Adrenal gland (tissue), 12 donors: ENCODE data around the gene ATP5PD. TPM values are rescaled to one million over a fixed set of nuclear protein-coding genes. Genes with fewer than 3 reads are reported as not detected.

ENCODE experiments used
- DNase-seq, 7 donors: peaks; one replicate each; pipeline ENCODE4 v3.0.0-alpha.2; 2019 to 2020
- H3K27ac ChIP-seq, 5 donors: fragments of 200-600 bp; sonication (generic) in 4 of 5; 1 replicate in 3 of 5; 2 replicates in 2 of 5; pipeline versions ENCODE4 v1.5.1 to v1.8.0; 2016 to 2020; ENCODE audit warnings: mild to moderate bottlenecking in 1 of 5
- H3K27me3 ChIP-seq: fragments of 200-600 bp; 2 replicates; pipeline ENCODE4 v1.8.0; 2021
- H3K36me3 ChIP-seq, 2 donors: fragments of 200-600 bp; replicated peaks in 1 of 2; 1 replicate in 1 of 2; 2 replicates in 1 of 2; pipeline versions ENCODE4 v1.5.1 to v1.8.0; 2018 to 2022
- H3K4me1 ChIP-seq, 2 donors: fragments of 200-600 bp; replicated peaks in 1 of 2; 1 replicate in 1 of 2; 2 replicates in 1 of 2; pipeline versions ENCODE4 v1.5.1 to v1.8.0; 2018 to 2021
- H3K4me3 ChIP-seq, 4 donors: fragments of 200-600 bp; sonication (generic) in 3 of 4; one replicate each; pipeline ENCODE4 v1.5.1; 2016 to 2018
- H3K9me3 ChIP-seq, 3 donors: fragments of 200-600 bp; sonication (generic) in 1 of 3; replicated peaks in 1 of 3; 1 replicate in 2 of 3; 2 replicates in 1 of 3; pipeline versions ENCODE4 v1.5.1 to v1.8.0; 2016 to 2021
- CTCF ChIP-seq, 6 experiments: fragments of 450-650 bp in 4 of 6; fragments of 200-600 bp in 2 of 6; sonication (generic) in 1 of 6; IDR thresholded peaks; 1 replicate in 5 of 6; 2 replicates in 1 of 6; pipeline versions ENCODE4 v1.5.1 to v1.8.0; 2016 to 2021; ENCODE audit warnings: antibody characterized with exemption in 6 of 6, mild to moderate bottlenecking in 2 of 6, moderate library complexity in 1 of 6
- POLR2A ChIP-seq, 2 donors: fragments of 450-650 bp; IDR thresholded peaks; one replicate each; pipeline ENCODE4 v1.6.1; 2017; ENCODE audit warnings: antibody characterized with exemption in 2 of 2, mild to moderate bottlenecking in 2 of 2, moderate library complexity in 1 of 2
- WGBS, 4 donors: extraction: QIAGEN DNeasy Blood & Tissue Kit in 2 of 4; methylation state at CpG; one replicate each; pipeline versions ENCODE4 v1.1.5 to v1.1.7; 2013 to 2017; 5-methylcytosine and 5-hydroxymethylcytosine counted together
- intact Hi-C, 2 donors: fragments of 100-400 bp; cut with DNase I; formaldehyde crosslinking; loops; one replicate each; pipeline versions ENCODE4 v1.14.1 to v1.15.0; 2022 to 2023
- polyA plus RNA-seq, 3 donors: library from polyadenylated mRNA; stranded (reverse); fragments of 200-250 nt in 2 of 3; fragments of 350-450 nt in 1 of 3; fragmentation: Illumina TruSeq in 1 of 3; extraction: RNeasy Lipid Tissue Mini Kit (QIAGEN cat#74804) in 1 of 3; gene quantifications; one replicate each; pipeline ENCODE4 v1.2.3, GENCODE V29; 2013 to 2014
- small RNA-seq, 2 donors: library from RNA; depleted of rRNA; stranded (forward); fragments of <200 nt; gene quantifications; one replicate each; pipeline ENCODE3, GENCODE V24; 2016
- total RNA-seq, 9 donors: library from RNA; depleted of rRNA in 4 of 9; stranded (reverse); fragments of >200 nt in 4 of 9; fragments of 120-200 nt in 1 of 9; fragmentation: NEBNext Ultra II Directional in 1 of 9; extraction: Animal tissue kit (Norgen Biotek cat#: 25700) in 1 of 9; gene quantifications; one replicate each; pipeline versions ENCODE4 v1.1.0 to v1.2.4, GENCODE V29; 2013 to 2023
- donor health status: healthy with polysubstance abuse.
- donor health status: Bipolar disorder and iron deficiency.
- donor health status: DM: yes; HTN: yes; CAD: no.
- donor health status: DM: no; HTN: no; CAD: no.
- donor health status: DM: no; HTN: no; CAD: no.
- donor health status: DM: yes; HTN: yes; CAD: no.

The ATP5PD gene
- total and polyA plus RNA-seq, 12 donors: 215 to 826 (median 308) TPM

GRCh38 chr17:74990581-74991105 lies 56.1 kb downstream of the ATP5PD start:
- H3K9me3 ChIP-seq: no peaks in the 10 kb centered on the region
- peaks cover 27 to 29% of the 10 kb centered on the region in 2 donors for H3K4me1 ChIP-seq
- H3K27me3 ChIP-seq: no peaks in the 10 kb centered on the region
- WGBS, 4 donors: 85 to 98% (median 94%) methylated on average over 6 to 10 of the region's 10 CpGs
- intact Hi-C loops: no loop called here
- no peaks in the 10 kb centered on the region for H3K36me3 ChIP-seq
- DNase-seq: no peak
- TF ChIP-seq CTCF (IDR thresholded peaks at IDR 0.05): no peak
- no peak for TF ChIP-seq POLR2A (IDR thresholded peaks at IDR 0.05)
- H3K27ac ChIP-seq: no peak overlapping the region
- H3K4me3 ChIP-seq: no peak overlapping the region

Small RNA genes lying within 50 kb of the gene (small RNA-seq; reads per million reads assigned to genes)
- gene AC111186.1 (0 reads per million in 2 donors), gene RF00019 (0 reads per million in 2 donors), gene RN7SL573P (0 reads per million in 2 donors), gene RNU6-362P (0 reads per million in 2 donors)

Other genes with a start within 250 kb of the ATP5PD start
- 10 to 100 TPM in 1 of 9 donors, 1 to 10 TPM in 7, under 1 TPM in 1; 0.42 to 16.4 (median 3.2) TPM for gene GRIN2C, start 187.1 kb downstream of the ATP5PD start, total RNA-seq
- gene GRIN2C, start 187.1 kb downstream of the ATP5PD start, polyA plus RNA-seq: 1 to 10 TPM in 2 of 3 donors, under 1 TPM in 1; 0.70 to 6.1 (median 3.2) TPM
- gene FDXR, start 174.0 kb downstream of the ATP5PD start, total RNA-seq: 100 to 1,000 TPM; 314 to 835 (median 511) TPM
- gene FDXR, start 174.0 kb downstream of the ATP5PD start, polyA plus RNA-seq: 100 to 1,000 TPM; 159 to 405 (median 254) TPM
- gene FADS6, start 153.3 kb downstream of the ATP5PD start, total RNA-seq: 10 to 100 TPM in 5 of 9 donors, 1 to 10 TPM in 4; 1.7 to 15.3 (median 10.4) TPM
- 1 to 10 TPM in 2 of 3 donors, under 1 TPM in 1; 0.92 to 5.1 (median 2.9) TPM for gene FADS6, start 153.3 kb downstream of the ATP5PD start, polyA plus RNA-seq
- gene USH1G, start 123.7 kb downstream of the ATP5PD start, total RNA-seq: 1 to 10 TPM in 7 of 9 donors, under 1 TPM in 2; 0.42 to 5.0 (median 1.3) TPM
- under 1 TPM; 0.40 to 0.72 (median 0.40) TPM for gene USH1G, start 123.7 kb downstream of the ATP5PD start, polyA plus RNA-seq
- gene OTOP2, start 122.7 kb downstream of the ATP5PD start, total RNA-seq: under 1 TPM in 1 of 9 donors, not detected in 8; 0.11 TPM
- under 1 TPM in 1 of 3 donors, not detected in 2; 0.03 TPM for gene OTOP2, start 122.7 kb downstream of the ATP5PD start, polyA plus RNA-seq
- gene OTOP3, start 111.1 kb downstream of the ATP5PD start, total RNA-seq: not detected
- gene OTOP3, start 111.1 kb downstream of the ATP5PD start, polyA plus RNA-seq: not detected
- 10 to 100 TPM in 3 of 9 donors, 1 to 10 TPM in 6; 2.8 to 15.1 (median 6.6) TPM for gene HID1, start 74.2 kb downstream of the ATP5PD start, total RNA-seq
- gene HID1, start 74.2 kb downstream of the ATP5PD start, polyA plus RNA-seq: 10 to 100 TPM in 2 of 3 donors, 1 to 10 TPM in 1; 5.4 to 42.6 (median 19.2) TPM
- 10 to 100 TPM in 6 of 9 donors, 1 to 10 TPM in 3; 1.2 to 17.9 (median 11.5) TPM for gene CDR2L, start 59.3 kb downstream of the ATP5PD start, total RNA-seq
- 1 to 10 TPM; 3.7 to 5.6 (median 4.1) TPM for gene CDR2L, start 59.3 kb downstream of the ATP5PD start, polyA plus RNA-seq
- gene MRPL58, start 34.3 kb downstream of the ATP5PD start, total RNA-seq: 100 to 1,000 TPM in 1 of 9 donors, 10 to 100 TPM in 8; 38.7 to 120 (median 60.3) TPM
- 10 to 100 TPM; 46.7 to 88.8 (median 57.6) TPM for gene MRPL58, start 34.3 kb downstream of the ATP5PD start, polyA plus RNA-seq
- 10 to 100 TPM; 38.2 to 49.2 (median 41.0) TPM for gene KCTD2, start 256 bp upstream of the ATP5PD start, total RNA-seq
- 10 to 100 TPM; 20.6 to 52.4 (median 24.3) TPM for gene KCTD2, start 256 bp upstream of the ATP5PD start, polyA plus RNA-seq
- 1 to 10 TPM in 8 of 9 donors, under 1 TPM in 1; 0.91 to 3.0 (median 1.7) TPM for gene SLC16A5, start 41.0 kb upstream of the ATP5PD start, total RNA-seq
- gene SLC16A5, start 41.0 kb upstream of the ATP5PD start, polyA plus RNA-seq: 1 to 10 TPM in 2 of 3 donors, under 1 TPM in 1; 0.77 to 3.9 (median 2.1) TPM
- 10 to 100 TPM in 1 of 9 donors, 1 to 10 TPM in 8; 3.7 to 13.8 (median 8.8) TPM for gene ARMC7, start 63.0 kb upstream of the ATP5PD start, total RNA-seq
- 1 to 10 TPM; 5.5 to 7.1 (median 5.8) TPM for gene ARMC7, start 63.0 kb upstream of the ATP5PD start, polyA plus RNA-seq
- gene NT5C, start 84.8 kb upstream of the ATP5PD start, total RNA-seq: 100 to 1,000 TPM in 1 of 9 donors, 10 to 100 TPM in 8; 33.4 to 112 (median 63.2) TPM
- gene NT5C, start 84.8 kb upstream of the ATP5PD start, polyA plus RNA-seq: 100 to 1,000 TPM in 2 of 3 donors, 10 to 100 TPM in 1; 20.6 to 124 (median 114) TPM
- 100 to 1,000 TPM in 1 of 9 donors, 10 to 100 TPM in 8; 34.2 to 232 (median 50.9) TPM for gene JPT1, start 107.5 kb upstream of the ATP5PD start, total RNA-seq
- 100 to 1,000 TPM in 2 of 3 donors, 10 to 100 TPM in 1; 98.6 to 161 (median 102) TPM for gene JPT1, start 107.5 kb upstream of the ATP5PD start, polyA plus RNA-seq
- gene SUMO2, start 136.0 kb upstream of the ATP5PD start, total RNA-seq: 100 to 1,000 TPM in 6 of 9 donors, 10 to 100 TPM in 3; 65.2 to 371 (median 265) TPM
- gene SUMO2, start 136.0 kb upstream of the ATP5PD start, polyA plus RNA-seq: 100 to 1,000 TPM in 1 of 3 donors, 10 to 100 TPM in 2; 54.9 to 331 (median 65.6) TPM
- gene NUP85, start 158.7 kb upstream of the ATP5PD start, total RNA-seq: 10 to 100 TPM; 18.7 to 53.8 (median 30.1) TPM
- gene NUP85, start 158.7 kb upstream of the ATP5PD start, polyA plus RNA-seq: 10 to 100 TPM; 24.1 to 51.5 (median 40.0) TPM
- 10 to 100 TPM in 8 of 9 donors, 1 to 10 TPM in 1; 8.0 to 36.9 (median 23.0) TPM for gene GGA3, start 214.6 kb upstream of the ATP5PD start, total RNA-seq
- 10 to 100 TPM; 23.2 to 51.5 (median 24.1) TPM for gene GGA3, start 214.6 kb upstream of the ATP5PD start, polyA plus RNA-seq
- 100 to 1,000 TPM in 1 of 9 donors, 10 to 100 TPM in 8; 47.7 to 127 (median 73.0) TPM for gene MRPS7, start 214.9 kb upstream of the ATP5PD start, total RNA-seq
- gene MRPS7, start 214.9 kb upstream of the ATP5PD start, polyA plus RNA-seq: 100 to 1,000 TPM in 1 of 3 donors, 10 to 100 TPM in 2; 52.5 to 112 (median 87.7) TPM
- gene MIF4GD, start 224.3 kb upstream of the ATP5PD start, total RNA-seq: 10 to 100 TPM in 8 of 9 donors, 1 to 10 TPM in 1; 9.2 to 53.0 (median 29.0) TPM
- 10 to 100 TPM; 10.7 to 15.1 (median 14.8) TPM for gene MIF4GD, start 224.3 kb upstream of the ATP5PD start, polyA plus RNA-seq
- gene SLC25A19, start 242.5 kb upstream of the ATP5PD start, total RNA-seq: 10 to 100 TPM; 15.8 to 63.9 (median 24.9) TPM
- gene SLC25A19, start 242.5 kb upstream of the ATP5PD start, polyA plus RNA-seq: 10 to 100 TPM; 23.6 to 38.4 (median 32.7) TPM